Loucy (cell line): Measurements from ENCODE around the gene MYO5B.

ENCODE experiments used
- H2AFZ ChIP-seq: fragments of 200-600 bp; sonication (generic); 2 replicates; pipeline ENCODE4 v1.6.0; 2016; ENCODE audit warnings: antibody characterized with exemption, mild to moderate bottlenecking, low read length, moderate library complexity
- H3F3A ChIP-seq: fragments of 200-600 bp; 2 replicates; pipeline ENCODE4 v1.6.0; 2016; ENCODE audit warnings: antibody characterized with exemption, low read depth, mild to moderate bottlenecking
- H3K27me3 ChIP-seq: fragments of 200-600 bp; sonication (generic); 2 replicates; pipeline ENCODE4 v1.6.1; 2014; ENCODE audit warnings: low read length, mild to moderate bottlenecking; ENCODE audit not compliant: insufficient read depth, poor library complexity, severe bottlenecking
- H3K36me3 ChIP-seq: fragments of 200-600 bp; sonication (generic); 2 replicates; pipeline ENCODE4 v1.6.1; 2016; ENCODE audit warnings: low read length; ENCODE audit not compliant: insufficient read depth
- H3K4me1 ChIP-seq: fragments of 200-600 bp; sonication (generic); 2 replicates; pipeline ENCODE4 v1.5.1; 2014; ENCODE audit warnings: low read length, mild to moderate bottlenecking; ENCODE audit not compliant: insufficient read depth, poor library complexity, severe bottlenecking
- H3K4me2 ChIP-seq: fragments of 200-600 bp; sonication (generic); 2 replicates; pipeline ENCODE4 v1.6.0; 2014; ENCODE audit warnings: antibody characterized with exemption, low read length, low read depth, mild to moderate bottlenecking; ENCODE audit not compliant: poor library complexity, severe bottlenecking
- H3K4me3 ChIP-seq: fragments of 200-600 bp; sonication (generic); 2 replicates; pipeline ENCODE4 v1.5.1; 2014; ENCODE audit warnings: low read length, mild to moderate bottlenecking, mixed read lengths; ENCODE audit not compliant: poor library complexity, severe bottlenecking
- H3K79me2 ChIP-seq: fragments of 200-600 bp; sonication (generic); 2 replicates; pipeline ENCODE4 v1.6.1; 2014; ENCODE audit warnings: low read length; ENCODE audit not compliant: insufficient read depth
- H3K9ac ChIP-seq: fragments of 200-600 bp; sonication (generic); 2 replicates; pipeline ENCODE4 v1.6.0; 2014; ENCODE audit warnings: mild to moderate bottlenecking, low read depth, low read length, moderate library complexity; ENCODE audit not compliant: poor library complexity, severe bottlenecking
- H3K9me2 ChIP-seq: fragments of 200-600 bp; sonication (generic); replicated peaks from 2 replicates; pipeline ENCODE4 v1.6.1; 2016; ENCODE audit warnings: low read depth, low read length, mixed read lengths
- H3K9me3 ChIP-seq: fragments of 200-600 bp; sonication (generic); 2 replicates; pipeline ENCODE4 v1.6.1; 2014; ENCODE audit warnings: mild to moderate bottlenecking, antibody characterized with exemption, low read length, low read depth; ENCODE audit not compliant: insufficient read depth
- H4K20me1 ChIP-seq: fragments of 200-600 bp; sonication (generic); 2 replicates; pipeline ENCODE4 v1.6.0; 2014; ENCODE audit warnings: antibody characterized with exemption, low read length, mild to moderate bottlenecking; ENCODE audit not compliant: insufficient read depth, poor library complexity, severe bottlenecking
- CTCF ChIP-seq: fragments of 200-600 bp; sonication (generic); conservative IDR thresholded peaks from 2 replicates; pipeline ENCODE4 v1.5.1; 2014; ENCODE audit warnings: mild to moderate bottlenecking, antibody characterized with exemption, low read length
- EZH2phosphoT487 ChIP-seq: fragments of 200-600 bp; IDR thresholded peaks from 2 replicates; pipeline ENCODE4 v1.6.1; 2018; ENCODE audit warnings: antibody characterized with exemption, mild to moderate bottlenecking, moderate library complexity, borderline replicate concordance

The MYO5B gene

GRCh38 chr18:50195689-50196088 lies 742 bp upstream of the MYO5B start:
- Histone ChIP-seq H3K4me3 (no peak overlapping the region), H3K9ac (no peak overlapping the region), H2AFZ (no peak overlapping the region)

GRCh38 chr18:50193796-50194630 lies 934 bp downstream of the MYO5B start:
- Histone ChIP-seq H3K79me2 (no peaks in the 10 kb centered on the region), H3K9ac (no peak overlapping the region), H3K27me3 (no peaks in the 10 kb centered on the region), H3K9me3 (no peaks in the 10 kb centered on the region), H3K9me2 (no peaks in the 10 kb centered on the region), H3K4me1 (no peaks in the 10 kb centered on the region), H3F3A (no peaks in the 10 kb centered on the region), H3K4me2 (no peak overlapping the region), H2AFZ (no peak overlapping the region), H3K36me3 (no peaks in the 10 kb centered on the region), H4K20me1 (no peaks in the 10 kb centered on the region), H3K4me3 (no peak overlapping the region)
- TF ChIP-seq EZH2phosphoT487 (no peak), CTCF (no peak)

More at GRCh38 chr18:50195689-50196088, 742 bp upstream of the MYO5B start:
- Histone ChIP-seq H4K20me1 (no peaks in the 10 kb centered on the region), H3F3A (no peaks in the 10 kb centered on the region), H3K36me3 (no peaks in the 10 kb centered on the region), H3K9me3 (no peaks in the 10 kb centered on the region), H3K4me2 (no peak overlapping the region), H3K4me1 (no peaks in the 10 kb centered on the region), H3K9me2 (no peaks in the 10 kb centered on the region), H3K27me3 (no peaks in the 10 kb centered on the region), H3K79me2 (no peaks in the 10 kb centered on the region)
- TF ChIP-seq EZH2phosphoT487: no peak
- TF ChIP-seq CTCF: no peak

GRCh38 chr18:50192995-50193795 lies 1.8 kb downstream of the MYO5B start:
- Histone ChIP-seq H3K4me2 (no peak overlapping the region), H4K20me1 (no peaks in the 10 kb centered on the region), H3K27me3 (no peaks in the 10 kb centered on the region), H3F3A (no peaks in the 10 kb centered on the region), H2AFZ (no peak overlapping the region), H3K4me3 (no peak overlapping the region), H3K9ac (no peak overlapping the region), H3K9me3 (no peaks in the 10 kb centered on the region), H3K9me2 (no peaks in the 10 kb centered on the region), H3K36me3 (no peaks in the 10 kb centered on the region), H3K79me2 (no peaks in the 10 kb centered on the region), H3K4me1 (no peaks in the 10 kb centered on the region)
- no peak for TF ChIP-seq EZH2phosphoT487
- no peak for TF ChIP-seq CTCF
